Measurements from ENCODE around the gene MRPL23.
A peak's percentile ranks its signal among the peaks of the same experiment; 100 is the strongest.

MRPL23 gene

GRCh38 chr11:1946812-1947484 lies at the start of gene MRPL23:
Gene MRPL23, plus strand, starts transcription at chr11:1947332. Its CDS starts 31 bp downstream, at chr11:1947363.
- no peak for DNase-seq (ENCODE audit: low spot score)

- DNase-seq (ENCODE audit: low spot score), result no peak
These were observed 48.0 kb upstream of the MRPL23 start for GRCh38 chr11:1899090-1899489.

- no peak for DNase-seq (ENCODE audit: low spot score)
These were observed 47.4 kb upstream of the MRPL23 start for GRCh38 chr11:1899686-1900085.

GRCh38 chr11:1906181-1906580 lies 41.0 kb upstream of the MRPL23 start:
- no peak for DNase-seq (ENCODE audit: low spot score)

GRCh38 chr11:1906611-1907423 lies 40.3 kb upstream of the MRPL23 start:
- no peak for DNase-seq (ENCODE audit: low spot score)

GRCh38 chr11:1908618-1909017 lies 38.5 kb upstream of the MRPL23 start:
- no peak for DNase-seq (ENCODE audit: low spot score)

GRCh38 chr11:1909524-1909923 lies 37.6 kb upstream of the MRPL23 start:
- no peak for DNase-seq (ENCODE audit: low spot score)

GRCh38 chr11:1912289-1912878 lies 34.7 kb upstream of the MRPL23 start:
- DNase-seq (ENCODE audit: low spot score), result no peak

GRCh38 chr11:1913271-1914060 lies 33.7 kb upstream of the MRPL23 start:
- DNase-seq (ENCODE audit: low spot score), result no peak

- DNase-seq (ENCODE audit: low spot score), result no peak
These were observed 31.4 kb upstream of the MRPL23 start for GRCh38 chr11:1915795-1916131.

GRCh38 chr11:1916132-1916985 lies 30.8 kb upstream of the MRPL23 start:
- peak; percentile 33 for DNase-seq (ENCODE audit: low spot score)

- peak; percentile 31 for DNase-seq (ENCODE audit: low spot score)
These were observed 30.1 kb upstream of the MRPL23 start for GRCh38 chr11:1916986-1917522.

GRCh38 chr11:1917523-1918435 lies 29.4 kb upstream of the MRPL23 start:
- DNase-seq (ENCODE audit: low spot score), result no peak

- DNase-seq (ENCODE audit: low spot score), result no peak
These were observed 28.5 kb upstream of the MRPL23 start for GRCh38 chr11:1918436-1919315.

GRCh38 chr11:1919391-1920127 lies 27.6 kb upstream of the MRPL23 start, which contains the start of gene TNNT3:
Gene TNNT3, plus strand, starts transcription at chr11:1919703. Its CDS starts 3,172 bp downstream, at chr11:1922875.
- no peak for DNase-seq (ENCODE audit: low spot score)

GRCh38 chr11:1920128-1920908 lies 26.8 kb upstream of the MRPL23 start:
- no peak for DNase-seq (ENCODE audit: low spot score)

- no peak for DNase-seq (ENCODE audit: low spot score)
These were observed 26.1 kb upstream of the MRPL23 start for GRCh38 chr11:1920909-1921573.
